H9 (cell line): ENCODE measurements around the gene TTC27. TPM values are rescaled to one million over a fixed set of nuclear protein-coding genes. Genes with fewer than 3 reads are reported as not detected.

Source experiments
- DNase-seq: peaks from one replicate; pipeline ENCODE4 v3.0.0-alpha.2; 2017
- H2AFZ ChIP-seq: one replicate; pipeline ENCODE4 v1.6.1; 2013; ENCODE audit warnings: mild to moderate bottlenecking, low read length, control low read depth, moderate library complexity
- H2AK5ac ChIP-seq: 2 replicates; pipeline ENCODE4 v1.6.1; 2013; ENCODE audit warnings: low read length, control low read depth, mixed read lengths; ENCODE audit not compliant: insufficient read length
- H2BK120ac ChIP-seq: one replicate; pipeline ENCODE4 v1.6.1; 2013; ENCODE audit warnings: low read depth, mild to moderate bottlenecking, low read length, control low read depth, inconsistent platforms; ENCODE audit not compliant: poor library complexity, severe bottlenecking
- H2BK12ac ChIP-seq: 2 replicates; pipeline ENCODE4 v1.6.1; 2013; ENCODE audit warnings: low read length, control low read depth, mixed read lengths, low read depth; ENCODE audit not compliant: insufficient read length
- H2BK15ac ChIP-seq: 2 replicates; pipeline ENCODE4 v1.6.1; 2013; ENCODE audit warnings: low read depth, low read length, control low read depth
- H2BK20ac ChIP-seq: one replicate; pipeline ENCODE4 v1.6.1; 2013; ENCODE audit warnings: low read depth, mild to moderate bottlenecking, low read length, control low read depth, inconsistent platforms; ENCODE audit not compliant: poor library complexity, severe bottlenecking
- H2BK5ac ChIP-seq: 2 replicates; pipeline ENCODE4 v1.6.1; 2013; ENCODE audit warnings: low read length, control low read depth, mixed read lengths; ENCODE audit not compliant: insufficient read length
- H3K14ac ChIP-seq: 2 replicates; pipeline ENCODE4 v1.6.1; 2013; ENCODE audit warnings: low read length, control low read depth; ENCODE audit not compliant: insufficient read depth
- H3K18ac ChIP-seq: 2 replicates; pipeline ENCODE4 v1.6.1; 2013; ENCODE audit warnings: low read depth, mild to moderate bottlenecking, mixed read lengths, low read length, control low read depth; ENCODE audit not compliant: insufficient read length
- H3K23ac ChIP-seq: 2 replicates; pipeline ENCODE4 v1.6.1; 2013; ENCODE audit warnings: low read length, control low read depth, mixed read lengths, low read depth; ENCODE audit not compliant: insufficient read length
- H3K23me2 ChIP-seq: 2 replicates; pipeline ENCODE4 v1.6.1; 2013; ENCODE audit warnings: low read depth, mild to moderate bottlenecking, mixed read lengths, low read length, control low read depth; ENCODE audit not compliant: insufficient read length, poor library complexity, severe bottlenecking
- H3K27ac ChIP-seq: 2 replicates; pipeline ENCODE4 v1.5.1; 2013; ENCODE audit warnings: low read length, control low read depth, mixed read lengths, low read depth; ENCODE audit not compliant: insufficient read length
- H3K27me3 ChIP-seq: 2 replicates; pipeline ENCODE4 v1.6.1; 2013; ENCODE audit warnings: low read length, control low read depth, inconsistent platforms; ENCODE audit not compliant: insufficient read depth
- H3K4ac ChIP-seq: 2 replicates; pipeline ENCODE4 v1.6.1; 2013; ENCODE audit warnings: low read depth, mild to moderate bottlenecking, control low read depth, inconsistent platforms, low read length, moderate library complexity
- H3K4me1 ChIP-seq: 2 replicates; pipeline ENCODE4 v1.6.1; 2013; ENCODE audit warnings: low read length, control low read depth, inconsistent platforms; ENCODE audit not compliant: insufficient read depth
- H3K4me2 ChIP-seq: 2 replicates; pipeline ENCODE4 v1.6.1; 2013; ENCODE audit warnings: low read length, control low read depth, mixed read lengths; ENCODE audit not compliant: insufficient read length, insufficient read depth
- H3K56ac ChIP-seq: 2 replicates; pipeline ENCODE4 v1.6.1; 2013; ENCODE audit warnings: low read depth, mild to moderate bottlenecking, mixed read lengths, low read length, control low read depth; ENCODE audit not compliant: insufficient read length
- H3K79me1 ChIP-seq: 2 replicates; pipeline ENCODE4 v1.6.1; 2013; ENCODE audit warnings: low read depth, mild to moderate bottlenecking, moderate library complexity, low read length, control low read depth, inconsistent platforms; ENCODE audit not compliant: insufficient read depth, poor library complexity, severe bottlenecking
- H3K79me2 ChIP-seq: 2 replicates; pipeline ENCODE4 v1.6.1; 2013; ENCODE audit warnings: low read length, control low read depth, inconsistent platforms; ENCODE audit not compliant: insufficient read depth
- H3K9ac ChIP-seq: 2 replicates; pipeline ENCODE4 v1.6.1; 2013; ENCODE audit warnings: low read length, control low read depth, mixed read lengths; ENCODE audit not compliant: insufficient read length; ENCODE audit errors: extremely low read depth
- H3K9me3 ChIP-seq: one replicate; pipeline ENCODE4 v1.6.1; 2013; ENCODE audit warnings: low read depth, low read length, inconsistent platforms; ENCODE audit not compliant: control insufficient read depth
- H3T11ph ChIP-seq: one replicate; pipeline ENCODE4 v1.6.1; 2013; ENCODE audit warnings: mild to moderate bottlenecking, low read length, control low read depth, inconsistent platforms
- H4K20me1 ChIP-seq: one replicate; pipeline ENCODE4 v1.6.1; 2013; ENCODE audit not compliant: control insufficient read depth, insufficient read length, insufficient read depth
- H4K5ac ChIP-seq: 2 replicates; pipeline ENCODE4 v1.6.1; 2013; ENCODE audit warnings: low read depth, mild to moderate bottlenecking, mixed read lengths, low read length, control low read depth; ENCODE audit not compliant: insufficient read length
- H4K8ac ChIP-seq: replicated peaks from 2 replicates; pipeline ENCODE4 v1.6.1; 2013; ENCODE audit warnings: low read length, control low read depth, mixed read lengths, low read depth; ENCODE audit not compliant: insufficient read length
- H4K91ac ChIP-seq: 2 replicates; pipeline ENCODE4 v1.6.1; 2013; ENCODE audit warnings: low read depth, mild to moderate bottlenecking, moderate library complexity, mixed read lengths, low read length, control low read depth; ENCODE audit not compliant: insufficient read length
- H3K27ac Mint-ChIP-seq, 3 experiments: 2 replicates in 2 of 3; 3 replicates in 1 of 3; pipeline ENCODE4 v1.8.0; 2020 to 2021; ENCODE audit warnings: mixed read lengths in 3 of 3, mild to moderate bottlenecking in 1 of 3, moderate library complexity in 1 of 3
- H3K27me3 Mint-ChIP-seq: 2 replicates; pipeline ENCODE4 v1.8.0; 2021; ENCODE audit warnings: low read depth, mild to moderate bottlenecking, moderate library complexity, mixed read lengths
- H3K36me3 Mint-ChIP-seq, 3 experiments: 2 replicates in 2 of 3; 3 replicates in 1 of 3; pipeline ENCODE4 v1.8.0; 2020 to 2021; ENCODE audit warnings: low read depth in 3 of 3, mixed read lengths in 3 of 3; ENCODE audit not compliant: insufficient read depth in 1 of 3
- H3K4me1 Mint-ChIP-seq, 2 experiments: 2 replicates each; pipeline ENCODE4 v1.8.0; 2020; ENCODE audit warnings: mixed read lengths in 2 of 2
- H3K4me3 Mint-ChIP-seq, 2 experiments: 2 replicates in 1 of 2; 3 replicates in 1 of 2; pipeline ENCODE4 v1.8.0; 2020 to 2021; ENCODE audit warnings: mild to moderate bottlenecking in 2 of 2, mixed read lengths in 2 of 2, moderate library complexity in 1 of 2
- H3K9me3 Mint-ChIP-seq, 2 experiments: 2 replicates in 1 of 2; 3 replicates in 1 of 2; pipeline ENCODE4 v1.8.0; 2020; ENCODE audit warnings: mild to moderate bottlenecking in 2 of 2, mixed read lengths in 2 of 2, moderate library complexity in 1 of 2
- CTCF ChIP-seq: fragments of 200-600 bp; sonication (generic); conservative IDR thresholded peaks from 3 replicates; pipeline ENCODE4 v1.8.0; 2021; ENCODE audit warnings: antibody characterized with exemption, mild to moderate bottlenecking
- WGBS: extraction: QIAGEN DNeasy Blood & Tissue Kit; methylation state at CpG from one replicate; pipeline ENCODE4 v1.1.7; 2013; ENCODE audit warnings: missing lambda C conversion rate, low lambda C conversion rate, mixed read lengths; ENCODE audit not compliant: insufficient read length; ENCODE audit errors: extremely low coverage; 5-methylcytosine and 5-hydroxymethylcytosine counted together
- total RNA-seq: library from RNA; stranded (reverse); gene quantifications from 2 replicates; pipeline ENCODE4 v1.2.1, GENCODE V29; 2021

The TTC27 gene
- total RNA-seq, 1 experiment from 2014 or later: 26.0 TPM

- Histone ChIP-seq H2BK20ac (no peak overlapping the region), H2BK5ac (no peak overlapping the region), H3K4me2 (no peak overlapping the region), H3K9me3 (no peaks in the 10 kb centered on the region), H2BK120ac (no peak overlapping the region), H4K20me1 (no peaks in the 10 kb centered on the region), H3K23ac (no peak overlapping the region), H2AFZ (no peak overlapping the region), H3K4ac (no peak overlapping the region), H3T11ph (no peak overlapping the region), H3K56ac (no peak overlapping the region), H3K23me2 (no peaks in the 10 kb centered on the region), H3K27me3 (no peaks in the 10 kb centered on the region), H2BK12ac (no peak overlapping the region), H3K79me1 (no peaks in the 10 kb centered on the region), H4K5ac (no peak overlapping the region), H2AK5ac (no peak overlapping the region), H3K4me1 (no peaks in the 10 kb centered on the region; the same call in 1 of the 2 replicates), H3K9ac (no peak overlapping the region), H3K14ac (no peak overlapping the region), H4K8ac (no peak overlapping the region), H2BK15ac (no peak overlapping the region), H3K18ac (no peak overlapping the region), H3K27ac (no peak overlapping the region), H4K91ac (no peak overlapping the region), H3K79me2 (no peaks in the 10 kb centered on the region)
- no peak for DNase-seq
- Mint-ChIP-seq H3K27me3 (no peaks in the 10 kb centered on the region), H3K36me3 (no peaks in the 10 kb centered on the region), H3K4me1 (no peaks in the 10 kb centered on the region), H3K9me3 (no peaks in the 10 kb centered on the region), H3K27ac (no peak overlapping the region), H3K4me3 (no peak overlapping the region)
- no CpG with 5 or more reads among the region's 5 CpGs for WGBS
- no peak for TF ChIP-seq CTCF
These were observed 179.8 kb downstream of the TTC27 start for GRCh38 chr2:32807662-32808061.
